ENCODE results near the gene PRKCA.
A peak's percentile ranks its signal among the peaks of the same experiment; 100 is the strongest.
"Not testable (repeated sequence)": the region's sequence is repeated elsewhere in the genome, so short reads cannot be mapped to it uniquely, and the experiment has no call there.

PRKCA gene

DNA sequence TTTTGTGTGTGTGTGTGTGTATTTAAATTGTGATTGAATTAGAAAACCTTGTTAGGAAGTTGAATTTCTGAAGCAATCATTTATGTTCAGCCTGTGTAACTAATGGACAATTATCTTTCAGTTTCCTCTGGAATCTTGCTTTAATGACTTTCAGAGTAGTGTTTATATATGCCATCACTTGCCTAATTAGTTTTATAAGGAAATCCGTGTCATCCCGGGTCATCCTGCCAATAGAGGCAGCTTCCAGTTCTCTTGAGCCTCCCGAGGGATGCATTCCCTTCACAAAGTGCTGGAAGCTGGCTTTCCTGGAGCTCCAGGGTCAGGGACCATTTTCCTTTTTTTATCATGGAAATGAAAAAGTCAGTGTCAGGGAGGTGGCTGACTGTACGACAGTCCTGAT, 42.9 kb downstream of the PRKCA start:
- Mint-ChIP-seq H3K9me3 (no peaks in the 10 kb centered on the region), H3K4me3 (no peak overlapping the region), H3K27me3 (ENCODE audit: low read depth) (no peaks in the 10 kb centered on the region), H3K4me1 (ENCODE audit: low read depth) (peaks cover 37% of the 10 kb centered on the region), H3K27ac (no peak overlapping the region), H3K36me3 (ENCODE audit: low read depth) (peaks cover 11% of the 10 kb centered on the region)

GRCh38 chr17:66345949-66346638, 43.7 kb downstream of the PRKCA start:
- H3K9me3 Mint-ChIP-seq; H3K27me3 Mint-ChIP-seq (ENCODE audit: low read depth); H3K4me3 Mint-ChIP-seq; H3K27ac Mint-ChIP-seq: not testable (repeated sequence)
- Mint-ChIP-seq H3K36me3 (ENCODE audit: low read depth) (peaks cover 11% of the 10 kb centered on the region), H3K4me1 (ENCODE audit: low read depth) (peaks cover 39% of the 10 kb centered on the region)

- Mint-ChIP-seq H3K27me3 (ENCODE audit: low read depth) (no peaks in the 10 kb centered on the region), H3K27ac (no peak overlapping the region)
Measured at GRCh38 chr17:66347661-66348514, 45.5 kb downstream of the PRKCA start.

GRCh38 chr17:66348584-66349165, 46.3 kb downstream of the PRKCA start:
- H3K4me3 Mint-ChIP-seq, result no peak overlapping the region
- H3K36me3 Mint-ChIP-seq (ENCODE audit: low read depth), result peaks cover 8% of the 10 kb centered on the region
- peak overlapping the region; percentile 38 for H3K27ac Mint-ChIP-seq
- peaks cover 46% of the 10 kb centered on the region for H3K4me1 Mint-ChIP-seq (ENCODE audit: low read depth)
- no peaks in the 10 kb centered on the region for H3K27me3 Mint-ChIP-seq (ENCODE audit: low read depth)
- no peaks in the 10 kb centered on the region for H3K9me3 Mint-ChIP-seq

More at GRCh38 chr17:66347661-66348514, 45.5 kb downstream of the PRKCA start:
- Mint-ChIP-seq H3K9me3 (no peaks in the 10 kb centered on the region), H3K36me3 (ENCODE audit: low read depth) (peaks cover 13% of the 10 kb centered on the region), H3K4me3 (no peak overlapping the region), H3K4me1 (ENCODE audit: low read depth) (peaks cover 47% of the 10 kb centered on the region)

DNA sequence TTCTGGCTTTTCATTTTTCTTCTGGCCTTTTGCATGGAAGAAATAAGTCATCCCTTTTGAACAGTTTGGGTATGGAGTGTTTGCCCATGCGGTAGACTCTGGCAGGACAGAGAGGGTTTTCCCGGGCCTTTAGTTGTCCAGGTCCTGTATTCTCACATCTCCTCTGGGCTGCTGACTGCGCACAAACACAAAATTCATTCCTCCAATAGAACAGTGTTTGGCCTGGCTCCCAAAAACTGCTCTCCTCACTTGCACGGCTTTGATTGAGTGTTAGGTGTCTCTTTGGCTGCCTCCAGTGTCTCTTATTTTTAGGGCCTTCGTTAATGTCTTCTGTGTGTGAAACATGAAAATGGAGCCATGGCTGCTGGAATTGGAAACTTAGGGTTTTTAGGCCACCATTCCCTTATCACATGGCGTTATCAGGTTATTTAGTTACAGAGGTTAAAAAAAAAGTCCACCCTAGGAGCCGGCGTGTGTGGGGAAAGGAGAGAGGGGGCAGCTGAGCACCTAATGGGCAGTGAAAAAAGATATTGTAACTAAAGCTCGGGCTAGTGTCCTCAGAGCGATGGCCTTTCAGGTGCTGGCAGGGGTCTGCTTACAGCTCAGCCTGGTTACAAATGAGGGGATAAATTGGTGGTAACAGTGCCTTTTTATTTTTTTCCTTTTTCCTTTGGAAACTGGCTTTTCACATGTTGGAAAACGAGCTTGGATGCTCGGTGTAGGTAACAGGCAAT, 47.3 kb downstream of the PRKCA start:
- Mint-ChIP-seq H3K36me3 (ENCODE audit: low read depth) (peaks cover 8% of the 10 kb centered on the region), H3K27ac (no peak overlapping the region), H3K27me3 (ENCODE audit: low read depth) (no peaks in the 10 kb centered on the region), H3K9me3 (no peaks in the 10 kb centered on the region), H3K4me3 (peak overlapping the region; percentile 16), H3K4me1 (ENCODE audit: low read depth) (peaks cover 55% of the 10 kb centered on the region)

DNA sequence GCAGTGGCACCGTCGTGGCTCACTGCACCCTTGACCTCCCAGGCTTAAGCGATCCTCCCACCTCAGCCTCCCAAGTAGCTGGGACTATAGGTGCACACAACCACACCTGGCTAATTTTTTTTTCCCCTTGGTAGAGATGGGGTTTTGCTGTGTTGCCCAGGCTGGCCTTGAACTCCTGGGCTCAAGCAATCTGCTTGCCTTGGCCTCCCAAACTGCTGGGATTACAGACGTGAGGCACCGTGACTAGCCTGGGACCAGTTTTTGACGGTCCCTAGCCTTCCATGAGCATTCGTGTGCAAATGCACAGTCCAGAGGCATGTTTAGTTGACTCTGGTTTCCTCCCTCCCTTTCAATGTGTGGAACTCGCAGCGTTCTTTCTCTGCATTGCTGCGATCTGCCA, 48.2 kb downstream of the PRKCA start:
- not testable (repeated sequence) for H3K27me3 Mint-ChIP-seq (ENCODE audit: low read depth); H3K9me3 Mint-ChIP-seq; H3K4me3 Mint-ChIP-seq; H3K36me3 Mint-ChIP-seq (ENCODE audit: low read depth); H3K27ac Mint-ChIP-seq
- H3K4me1 Mint-ChIP-seq (ENCODE audit: low read depth), result peaks cover 61% of the 10 kb centered on the region

DNA sequence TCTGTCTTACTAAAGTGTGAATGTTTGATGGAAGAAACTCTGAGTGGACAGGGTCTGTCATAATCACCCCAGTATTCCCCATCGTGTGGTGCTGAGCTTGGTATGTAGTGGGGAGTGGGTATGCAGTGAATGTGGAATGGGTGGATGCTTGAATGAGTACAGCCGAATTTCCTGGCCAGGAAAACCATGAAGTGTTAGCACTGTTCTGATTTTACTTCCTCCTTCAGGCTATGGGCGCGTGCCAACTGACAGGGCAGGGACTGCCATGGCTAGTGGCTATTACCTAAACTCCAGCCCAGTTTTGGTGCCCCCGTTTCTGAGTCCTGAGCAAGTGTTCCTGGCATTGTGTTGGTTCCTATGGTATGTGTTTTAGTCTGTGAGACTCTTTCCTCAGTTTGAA, 48.6 kb downstream of the PRKCA start:
- H3K27me3 Mint-ChIP-seq (ENCODE audit: low read depth), result no peaks in the 10 kb centered on the region
- H3K4me3 Mint-ChIP-seq, result no peak overlapping the region
- H3K36me3 Mint-ChIP-seq (ENCODE audit: low read depth), result peaks cover 5% of the 10 kb centered on the region
- H3K9me3 Mint-ChIP-seq, result no peaks in the 10 kb centered on the region
- H3K27ac Mint-ChIP-seq, result no peak overlapping the region
- H3K4me1 Mint-ChIP-seq (ENCODE audit: low read depth), result peaks cover 61% of the 10 kb centered on the region

GRCh38 chr17:66351701-66352100, 49.3 kb downstream of the PRKCA start:
- H3K27ac Mint-ChIP-seq, result no peak overlapping the region
- H3K27me3 Mint-ChIP-seq (ENCODE audit: low read depth), result no peaks in the 10 kb centered on the region
- no peaks in the 10 kb centered on the region for H3K9me3 Mint-ChIP-seq
- peaks cover 62% of the 10 kb centered on the region for H3K4me1 Mint-ChIP-seq (ENCODE audit: low read depth)
- peaks cover 5% of the 10 kb centered on the region for H3K36me3 Mint-ChIP-seq (ENCODE audit: low read depth)
- no peak overlapping the region for H3K4me3 Mint-ChIP-seq

DNA sequence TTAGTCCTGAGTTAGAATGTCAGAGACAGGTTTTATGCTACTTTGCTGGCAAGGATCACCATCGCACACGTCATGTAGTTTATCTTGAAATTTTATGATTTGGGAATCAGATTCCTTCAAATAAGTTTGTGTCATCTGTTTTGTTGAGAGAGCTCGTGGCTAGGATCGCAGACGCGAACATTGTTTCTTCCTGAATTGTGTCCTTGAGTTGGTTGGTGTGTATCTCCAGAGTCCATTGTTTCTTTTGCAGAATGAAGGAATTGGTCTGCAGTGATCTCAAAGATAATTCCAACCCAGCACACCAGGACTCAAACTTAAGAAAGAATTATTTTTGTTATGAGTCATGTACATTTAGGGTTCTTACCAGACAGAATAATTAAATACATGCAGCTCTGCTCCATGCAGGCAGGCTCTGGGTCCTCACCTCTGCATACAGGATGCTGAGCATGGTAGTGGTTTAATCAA, 51.6 kb downstream of the PRKCA start:
- Mint-ChIP-seq H3K27me3 (ENCODE audit: low read depth) (no peaks in the 10 kb centered on the region), H3K36me3 (ENCODE audit: low read depth) (peaks cover 7% of the 10 kb centered on the region), H3K4me1 (ENCODE audit: low read depth) (peaks cover 54% of the 10 kb centered on the region), H3K27ac (no peak overlapping the region), H3K9me3 (no peaks in the 10 kb centered on the region), H3K4me3 (no peak overlapping the region)

DNA sequence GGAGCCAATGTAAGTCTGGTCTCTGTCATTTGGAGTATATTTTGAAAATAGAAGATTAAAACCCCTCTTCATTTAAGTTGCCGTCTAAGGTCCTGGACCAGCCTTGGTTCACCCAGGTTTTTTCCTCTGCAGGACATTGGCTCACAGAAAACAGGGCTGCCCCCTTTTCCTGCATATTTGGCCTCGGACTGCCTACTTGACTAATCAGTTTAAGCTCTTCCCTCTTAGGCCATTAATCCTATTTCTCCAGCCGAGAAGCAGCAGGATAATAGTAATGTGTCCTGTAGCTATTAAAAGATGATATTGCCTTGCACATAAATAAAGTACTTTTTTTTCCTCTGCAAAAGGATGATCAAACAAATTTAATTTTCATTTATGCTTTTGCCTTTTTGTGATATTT, 52.1 kb downstream of the PRKCA start:
- H3K36me3 Mint-ChIP-seq (ENCODE audit: low read depth), result peaks cover 7% of the 10 kb centered on the region
- peaks cover 49% of the 10 kb centered on the region for H3K4me1 Mint-ChIP-seq (ENCODE audit: low read depth)
- H3K27ac Mint-ChIP-seq, result no peak overlapping the region
- H3K4me3 Mint-ChIP-seq, result no peak overlapping the region
- H3K27me3 Mint-ChIP-seq (ENCODE audit: low read depth), result no peaks in the 10 kb centered on the region
- no peaks in the 10 kb centered on the region for H3K9me3 Mint-ChIP-seq

DNA sequence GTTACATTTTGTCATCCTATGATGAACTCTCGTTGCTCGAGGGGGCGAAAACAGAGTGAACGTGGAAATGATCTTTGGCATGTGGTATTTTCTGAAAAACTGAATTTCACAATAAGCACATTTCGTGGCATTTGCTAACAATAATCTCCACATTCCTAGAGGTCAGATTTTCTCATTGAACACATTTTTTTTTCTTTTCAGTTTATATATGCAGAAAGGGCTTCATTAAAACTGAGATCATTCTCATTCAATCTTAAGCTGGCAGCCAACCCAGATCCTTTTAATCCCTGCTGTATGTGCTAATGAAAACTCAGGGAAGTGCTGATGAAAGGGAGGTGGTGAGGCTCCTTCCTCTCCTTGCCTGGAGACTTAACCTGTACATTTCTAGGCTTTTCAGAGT, 52.6 kb downstream of the PRKCA start:
- H3K4me1 Mint-ChIP-seq (ENCODE audit: low read depth), result peaks cover 46% of the 10 kb centered on the region

DNA sequence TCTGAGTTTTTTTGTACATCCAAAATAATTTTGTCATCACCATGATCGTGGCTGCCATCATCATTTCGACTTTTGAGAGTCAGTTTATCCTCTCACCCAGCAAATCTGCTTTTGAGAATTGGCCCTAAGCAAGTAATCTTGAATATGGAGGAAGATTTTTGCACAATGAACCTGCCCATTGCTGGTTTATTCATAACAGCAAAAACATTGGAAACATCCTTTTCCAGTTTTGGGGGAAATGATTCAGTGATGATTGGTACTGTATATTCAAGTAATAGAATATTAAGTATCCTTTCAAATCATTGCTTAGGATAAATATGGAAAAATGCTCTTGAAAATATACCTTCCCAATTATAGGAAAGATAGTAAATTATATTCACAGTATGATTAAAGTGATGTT, 53.1 kb downstream of the PRKCA start:
- H3K4me1 Mint-ChIP-seq (ENCODE audit: low read depth), result peaks cover 48% of the 10 kb centered on the region
- H3K9me3 Mint-ChIP-seq, result no peaks in the 10 kb centered on the region
- H3K27ac Mint-ChIP-seq, result no peak overlapping the region
- no peak overlapping the region for H3K4me3 Mint-ChIP-seq
- H3K36me3 Mint-ChIP-seq (ENCODE audit: low read depth), result peaks cover 9% of the 10 kb centered on the region
- H3K27me3 Mint-ChIP-seq (ENCODE audit: low read depth), result no peaks in the 10 kb centered on the region

More for the DNA sequence above, 52.6 kb downstream of the PRKCA start:
- Mint-ChIP-seq H3K27ac (no peak overlapping the region), H3K36me3 (ENCODE audit: low read depth) (peaks cover 4% of the 10 kb centered on the region), H3K27me3 (ENCODE audit: low read depth) (no peaks in the 10 kb centered on the region), H3K4me3 (no peak overlapping the region), H3K9me3 (no peaks in the 10 kb centered on the region)

- Mint-ChIP-seq H3K27ac (no peak overlapping the region), H3K4me1 (ENCODE audit: low read depth) (peaks cover 46% of the 10 kb centered on the region), H3K9me3 (no peaks in the 10 kb centered on the region), H3K36me3 (ENCODE audit: low read depth) (peaks cover 16% of the 10 kb centered on the region), H3K4me3 (no peak overlapping the region), H3K27me3 (ENCODE audit: low read depth) (no peaks in the 10 kb centered on the region)
Measured at GRCh38 chr17:66357037-66357436, 54.6 kb downstream of the PRKCA start.

- Mint-ChIP-seq H3K36me3 (ENCODE audit: low read depth) (peaks cover 19% of the 10 kb centered on the region), H3K9me3 (no peaks in the 10 kb centered on the region), H3K4me1 (ENCODE audit: low read depth) (peaks cover 48% of the 10 kb centered on the region), H3K4me3 (no peak overlapping the region), H3K27ac (no peak overlapping the region), H3K27me3 (ENCODE audit: low read depth) (no peaks in the 10 kb centered on the region)
Measured at GRCh38 chr17:66359351-66359750, 56.9 kb downstream of the PRKCA start.
